HG02885 (cell line): ENCODE measurements around the gene NDUFAF2.
A peak's percentile ranks its signal among the peaks of the same experiment; 100 is the strongest.
"Not testable (repeated sequence)": the region's sequence is repeated elsewhere in the genome, so short reads cannot be mapped to it uniquely, and the experiment has no call there.

Experiments
- ATAC-seq: cut with Tn5 transposase; IDR thresholded peaks from one replicate; pipeline ENCODE4 v1.9.1; 2021; ENCODE audit warnings: mild to moderate bottlenecking; ENCODE audit not compliant: unreplicated experiment, poor library complexity

The NDUFAF2 gene

GRCh38 chr5:61031301-61031700 lies 86.3 kb downstream of the NDUFAF2 start:
- not testable (repeated sequence) for ATAC-seq

DNA sequence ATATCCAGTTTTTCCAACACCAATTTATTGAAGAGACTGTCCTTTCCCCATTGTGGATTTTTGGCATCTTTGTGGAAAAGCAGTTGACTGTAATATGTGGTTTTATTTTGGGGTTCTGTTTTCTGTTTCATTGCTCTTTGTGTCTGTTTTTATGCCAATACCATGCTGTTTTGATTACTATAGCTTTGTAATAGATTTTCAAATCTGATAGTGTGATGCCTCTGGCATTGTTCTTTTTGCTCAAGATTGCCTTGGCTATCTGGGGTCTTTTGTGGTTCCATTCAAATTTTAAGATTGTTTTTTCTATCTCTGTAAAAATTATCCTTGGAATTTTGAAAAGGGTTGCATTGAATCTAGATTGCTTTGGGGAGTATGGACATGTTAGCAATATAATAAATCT lies 99.5 kb downstream of the NDUFAF2 start:
- ATAC-seq = no peak

GRCh38 chr5:61047346-61047745 lies 102.3 kb downstream of the NDUFAF2 start:
- no peak for ATAC-seq

- no peak for ATAC-seq
Measured at GRCh38 chr5:61048534-61048933, 103.5 kb downstream of the NDUFAF2 start.

GRCh38 chr5:61050292-61050691 lies 105.3 kb downstream of the NDUFAF2 start:
- no peak for ATAC-seq

GRCh38 chr5:61051267-61051666 lies 106.3 kb downstream of the NDUFAF2 start:
- ATAC-seq = peak; percentile 44

- no peak for ATAC-seq
Measured at GRCh38 chr5:61052882-61053281, 107.9 kb downstream of the NDUFAF2 start.

DNA sequence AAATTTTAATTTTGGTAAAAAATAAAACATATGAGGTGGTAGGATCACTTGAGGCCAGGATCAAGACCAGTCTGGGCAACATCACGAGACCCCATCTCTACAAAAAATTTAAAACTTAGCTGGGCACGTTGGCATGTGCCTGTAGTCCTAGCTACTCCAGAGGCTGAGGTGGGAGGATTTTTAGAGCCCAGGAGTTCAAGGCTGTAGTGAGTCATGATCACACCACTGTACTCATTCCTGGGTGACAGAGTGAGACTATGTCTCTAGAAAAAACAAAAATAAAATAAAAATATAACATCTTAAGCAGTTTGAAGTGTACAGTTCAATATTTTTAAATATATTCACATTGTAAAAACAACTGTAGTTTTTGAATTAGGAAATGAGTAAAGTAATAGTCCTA lies 108.9 kb downstream of the NDUFAF2 start:
- no peak for ATAC-seq

DNA sequence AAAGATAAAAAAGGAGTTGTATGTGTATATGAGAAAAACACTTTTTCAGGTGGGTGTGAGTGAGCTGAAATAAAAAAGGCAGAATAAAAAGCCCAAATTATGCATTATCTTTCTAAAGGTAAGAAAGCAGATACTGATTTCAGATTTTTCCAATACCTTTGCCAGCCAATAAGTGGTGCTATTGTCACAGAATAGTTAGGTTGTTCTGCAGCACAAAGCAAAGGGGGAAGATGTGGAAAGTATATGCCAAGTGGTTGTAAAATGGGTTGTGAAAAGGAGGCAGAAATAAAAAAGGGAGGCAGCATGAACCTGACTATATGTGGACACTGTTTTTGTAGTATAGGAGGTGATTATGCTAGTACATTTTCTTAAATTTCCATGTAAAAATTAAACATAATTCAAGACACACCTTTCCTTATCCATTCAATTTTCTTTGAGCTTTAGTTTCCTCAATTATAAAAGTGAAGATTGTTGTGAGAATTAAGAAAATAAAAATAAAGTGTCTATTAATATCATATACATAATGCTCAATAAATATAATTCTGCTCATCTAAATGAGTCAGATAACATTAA lies 110.5 kb downstream of the NDUFAF2 start:
- peak; percentile 49 for ATAC-seq

DNA sequence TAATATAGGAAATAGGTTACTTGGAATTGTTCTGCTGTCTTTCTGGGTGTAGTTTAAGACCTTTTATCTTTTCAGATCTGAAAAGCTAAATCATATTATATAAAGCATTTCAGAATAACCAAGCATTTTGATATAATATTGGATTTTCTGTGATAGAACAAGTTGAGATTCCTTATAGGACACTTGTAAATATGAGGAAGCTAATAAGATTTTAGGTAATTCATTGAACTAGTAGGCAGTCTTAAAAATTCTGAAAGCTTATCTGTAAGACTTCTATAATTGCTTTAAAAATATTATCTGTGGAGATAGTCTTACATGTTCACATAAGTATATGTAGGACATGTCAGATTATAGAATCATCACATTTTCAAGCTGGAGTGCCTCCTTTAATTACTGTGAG lies 114.5 kb downstream of the NDUFAF2 start:
- ATAC-seq = no peak

- ATAC-seq = no peak
Measured at GRCh38 chr5:61069150-61069549, 124.1 kb downstream of the NDUFAF2 start.

DNA sequence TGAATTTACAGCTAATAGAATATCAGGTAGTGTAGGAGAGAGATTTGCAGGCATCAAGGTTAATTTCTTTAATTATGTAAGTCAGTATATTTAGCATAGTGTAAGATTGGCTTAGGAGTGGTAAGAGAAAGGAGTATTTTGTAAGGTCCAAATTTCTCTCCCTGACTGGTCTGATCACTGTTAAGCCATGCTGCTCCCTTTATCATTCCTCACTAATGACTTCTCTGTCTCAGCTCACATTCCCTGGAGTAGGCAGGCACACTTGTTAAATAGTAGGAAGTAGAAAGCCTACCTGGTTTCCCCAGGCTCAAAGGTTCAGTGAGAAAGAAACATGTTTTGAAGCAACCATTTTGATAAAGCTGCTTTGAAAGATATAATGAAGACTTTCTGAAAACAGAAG lies 126.5 kb downstream of the NDUFAF2 start:
- no peak for ATAC-seq

GRCh38 chr5:61076626-61077025 lies 131.6 kb downstream of the NDUFAF2 start:
- ATAC-seq = no peak

- ATAC-seq = no peak
Measured at GRCh38 chr5:61081741-61082140, 136.7 kb downstream of the NDUFAF2 start.

DNA sequence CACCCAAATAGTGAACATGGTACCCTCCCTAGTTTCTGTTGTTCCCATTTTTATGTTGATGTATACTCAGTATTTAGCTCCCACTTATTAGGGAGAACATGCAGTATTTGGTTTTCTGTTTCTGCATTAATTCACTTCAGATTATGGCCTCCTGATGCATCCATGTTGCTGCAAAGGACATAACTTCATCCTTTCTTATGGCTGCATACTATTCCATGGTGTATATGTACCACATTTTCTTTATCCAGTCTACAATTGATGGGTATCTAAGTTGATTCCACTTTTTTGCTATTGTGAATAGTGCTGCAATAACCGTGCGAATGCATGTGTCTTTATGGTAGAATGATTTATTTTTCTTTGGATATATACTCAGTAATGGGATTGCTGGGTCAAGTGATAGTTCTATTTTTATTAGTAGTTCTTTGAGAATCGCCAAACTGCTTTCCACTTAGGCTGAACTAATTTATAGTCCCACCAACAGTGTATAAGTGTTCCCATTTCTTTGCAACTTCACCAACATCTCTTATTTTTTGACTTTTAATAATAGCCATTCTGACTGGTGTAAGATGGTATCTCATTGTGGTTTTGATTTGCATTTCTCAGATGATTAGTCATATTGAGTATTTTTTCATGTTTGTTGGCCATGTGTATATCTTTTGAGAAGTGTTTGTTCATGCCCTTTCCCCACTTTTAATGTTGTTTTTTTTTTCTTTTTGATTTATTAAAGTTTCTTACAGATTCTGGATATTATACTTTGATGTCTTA lies 137.7 kb downstream of the NDUFAF2 start:
- no peak for ATAC-seq

DNA sequence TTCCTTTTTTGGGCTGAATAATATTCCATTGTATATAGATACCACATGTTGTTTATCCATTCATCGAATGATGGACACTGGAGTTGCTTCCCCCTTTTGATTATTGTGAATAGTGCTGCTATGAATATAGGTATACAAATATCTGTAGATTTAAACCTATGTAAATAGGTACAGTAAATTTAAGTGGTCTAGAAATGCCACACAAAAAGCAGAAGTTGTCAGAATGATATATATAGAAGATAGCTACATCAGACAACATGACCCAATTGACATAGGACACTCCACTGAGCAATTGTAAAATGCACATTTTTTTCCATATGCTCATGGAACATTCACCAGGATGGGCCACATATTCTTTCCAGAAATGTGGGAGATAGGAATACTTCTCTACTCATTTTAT lies 139.7 kb downstream of the NDUFAF2 start:
- no peak for ATAC-seq

GRCh38 chr5:61085885-61086284 lies 140.9 kb downstream of the NDUFAF2 start:
- no peak for ATAC-seq

- no peak for ATAC-seq
Measured at GRCh38 chr5:61087921-61088320, 142.9 kb downstream of the NDUFAF2 start.

DNA sequence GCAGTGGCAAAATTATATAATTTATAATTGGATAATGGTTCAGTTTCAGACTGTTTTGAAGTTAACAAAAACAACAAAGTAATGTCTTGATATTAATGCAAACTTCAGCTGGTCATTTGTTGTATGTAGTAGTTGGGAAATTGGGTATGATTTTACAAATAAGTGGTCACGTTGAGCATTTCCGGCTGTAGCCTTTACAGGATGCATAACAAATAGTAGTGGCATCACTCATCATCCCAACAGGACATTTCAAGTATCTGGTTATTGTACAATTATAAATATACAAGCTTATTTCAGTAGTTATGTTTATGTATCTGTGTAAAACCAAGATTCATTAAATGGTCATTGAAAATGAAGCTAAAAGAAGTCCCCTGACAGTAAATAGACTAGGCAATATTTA lies 144.3 kb downstream of the NDUFAF2 start:
- no peak for ATAC-seq

DNA sequence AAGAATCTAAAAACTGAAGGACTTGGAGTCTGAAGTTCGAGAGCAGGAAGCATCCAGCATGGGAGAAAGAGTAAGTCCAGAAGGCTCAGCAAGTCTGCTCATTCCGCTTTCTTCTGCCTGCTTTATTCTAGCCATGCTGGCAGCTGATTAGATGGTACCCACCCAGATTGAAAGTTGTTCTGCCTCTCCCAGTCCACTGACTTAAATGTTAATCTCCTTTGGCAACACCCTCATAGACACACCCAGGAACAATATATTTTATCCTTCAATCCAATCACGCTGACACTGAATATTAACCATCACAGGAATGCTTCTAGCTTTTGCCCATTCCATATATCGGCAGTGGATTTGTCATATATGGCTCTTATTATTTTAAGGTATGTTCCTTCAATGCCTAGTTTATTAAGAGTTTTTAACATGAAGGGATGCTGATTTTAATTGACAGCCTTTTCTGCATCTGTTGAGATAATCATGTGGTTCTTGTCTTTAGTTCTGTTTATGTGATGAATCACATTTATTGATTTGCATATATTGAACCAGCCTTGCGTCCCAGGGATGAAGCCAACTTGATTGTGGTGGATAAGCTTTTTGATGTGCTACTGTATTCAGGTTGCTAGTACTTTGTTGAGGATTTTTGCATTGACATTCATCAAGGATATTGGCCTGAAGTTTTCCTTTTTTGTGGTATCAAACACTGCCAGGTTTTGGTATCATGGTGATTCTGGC lies 148.2 kb downstream of the NDUFAF2 start:
- not testable (repeated sequence) for ATAC-seq

GRCh38 chr5:61097465-61097864 lies 152.5 kb downstream of the NDUFAF2 start:
- no peak for ATAC-seq
